Fibroblast of lung (primary cell): ENCODE data around the gene ZDHHC1. TPM values are rescaled to one million over a fixed set of nuclear protein-coding genes. Genes with fewer than 3 reads are reported as not detected.

ENCODE experiments used
- DNase-seq, 2 donors: peaks; one replicate each; pipeline versions ENCODE4 v3.0.0 to v3.0.0-alpha.2; 2010; ENCODE audit warnings: low read depth in 2 of 2
- H2AFZ ChIP-seq: 2 replicates; pipeline ENCODE4 v1.5.1; 2012; ENCODE audit warnings: low read length, control low read depth, inconsistent platforms
- H3K27ac ChIP-seq: 2 replicates; pipeline ENCODE4 v1.5.1; 2011; ENCODE audit warnings: low read length, control low read depth; ENCODE audit not compliant: insufficient read depth
- H3K27me3 ChIP-seq: 2 replicates; pipeline ENCODE4 v1.5.1; 2011; ENCODE audit warnings: mild to moderate bottlenecking, low read length; ENCODE audit not compliant: control insufficient read depth, insufficient read depth
- H3K36me3 ChIP-seq: 2 replicates; pipeline ENCODE4 v1.5.1; 2011; ENCODE audit warnings: low read length; ENCODE audit not compliant: control insufficient read depth, insufficient read depth
- H3K4me1 ChIP-seq: 2 replicates; pipeline ENCODE4 v1.5.1; 2011; ENCODE audit warnings: low read length; ENCODE audit not compliant: control insufficient read depth, insufficient read depth; ENCODE audit errors: extremely low read depth
- H3K4me2 ChIP-seq: 2 replicates; pipeline ENCODE4 v1.5.1; 2011; ENCODE audit warnings: low read length, control low read depth; ENCODE audit not compliant: insufficient read depth; ENCODE audit errors: extremely low read depth
- H3K4me3 ChIP-seq, 4 experiments: fragments of 200-600 bp in 1 of 4; sonication (generic) in 1 of 4; replicated peaks in 1 of 4; 2 replicates each; pipeline ENCODE4 v1.5.1; 2011 to 2016; ENCODE audit warnings: low read length in 4 of 4, low read depth in 3 of 4, mild to moderate bottlenecking in 3 of 4, control low read depth in 2 of 4, inconsistent platforms in 1 of 4, mixed read lengths in 1 of 4; ENCODE audit not compliant: insufficient read depth in 1 of 4; ENCODE audit errors: control extremely low read depth in 1 of 4
- H3K79me2 ChIP-seq: 2 replicates; pipeline ENCODE4 v1.5.1; 2012; ENCODE audit warnings: mild to moderate bottlenecking, low read length, inconsistent platforms; ENCODE audit not compliant: control insufficient read depth, insufficient read depth
- H3K9ac ChIP-seq: 2 replicates; pipeline ENCODE4 v1.5.1; 2011; ENCODE audit warnings: mild to moderate bottlenecking, low read length, control low read depth; ENCODE audit not compliant: insufficient read depth
- H3K9me3 ChIP-seq: 2 replicates; pipeline ENCODE4 v1.5.1; 2012; ENCODE audit warnings: low read depth, low read length; ENCODE audit not compliant: control insufficient read depth, insufficient read depth
- H4K20me1 ChIP-seq: 2 replicates; pipeline ENCODE4 v1.5.1; 2011; ENCODE audit warnings: low read length; ENCODE audit not compliant: control insufficient read depth, insufficient read depth; ENCODE audit errors: extremely low read depth
- EZH2 ChIP-seq: IDR thresholded peaks from 2 replicates; pipeline ENCODE4 v1.5.1; 2012; ENCODE audit warnings: low read length, control low read depth, mild to moderate bottlenecking; ENCODE audit errors: missing control alignments
- polyA plus RNA-seq, 2 donors: library from polyadenylated mRNA; depleted of rRNA in 1 of 2; stranded (reverse) in 1 of 2; unstranded in 1 of 2; fragments of >200 nt; gene quantifications; 2 replicates each; pipeline ENCODE4 v1.2.1, GENCODE V29; 2011 to 2012; ENCODE audit warnings: missing spikeins in 1 of 2
- total RNA-seq: library from RNA; depleted of rRNA; stranded (reverse); fragments of >200 nt; gene quantifications from 2 replicates; pipeline ENCODE4 v1.2.1, GENCODE V29; 2014
- TF ChIP-seq, protein P1 (sequence below), 2 donors: IDR thresholded peaks in 1 of 2; conservative IDR thresholded peaks in 1 of 2; 1 replicate in 1 of 2; 2 replicates in 1 of 2; pipeline ENCODE4 v1.5.1; 2011 to 2012; ENCODE audit warnings: low read length in 2 of 2, control low read depth in 1 of 2, inconsistent platforms in 1 of 2, low read depth in 1 of 2, mild to moderate bottlenecking in 1 of 2

ZDHHC1 gene
- total and polyA plus RNA-seq, 2 donors (not counting 1 experiment from before 2014, with no cell fraction given), result 2.7 to 6.4 TPM

- Histone ChIP-seq H3K4me3 (no peak overlapping the region), H2AFZ (no peak overlapping the region), H3K79me2 (no peaks in the 10 kb centered on the region), H3K9ac (no peak overlapping the region), H3K9me3 (no peaks in the 10 kb centered on the region), H3K4me1 (peaks cover 24% of the 10 kb centered on the region), H3K27ac (no peak overlapping the region), H3K27me3 (no peaks in the 10 kb centered on the region), H3K36me3 (no peaks in the 10 kb centered on the region), H4K20me1 (no peaks in the 10 kb centered on the region), H3K4me2 (no peak overlapping the region)
- TF ChIP-seq, protein P1, sequence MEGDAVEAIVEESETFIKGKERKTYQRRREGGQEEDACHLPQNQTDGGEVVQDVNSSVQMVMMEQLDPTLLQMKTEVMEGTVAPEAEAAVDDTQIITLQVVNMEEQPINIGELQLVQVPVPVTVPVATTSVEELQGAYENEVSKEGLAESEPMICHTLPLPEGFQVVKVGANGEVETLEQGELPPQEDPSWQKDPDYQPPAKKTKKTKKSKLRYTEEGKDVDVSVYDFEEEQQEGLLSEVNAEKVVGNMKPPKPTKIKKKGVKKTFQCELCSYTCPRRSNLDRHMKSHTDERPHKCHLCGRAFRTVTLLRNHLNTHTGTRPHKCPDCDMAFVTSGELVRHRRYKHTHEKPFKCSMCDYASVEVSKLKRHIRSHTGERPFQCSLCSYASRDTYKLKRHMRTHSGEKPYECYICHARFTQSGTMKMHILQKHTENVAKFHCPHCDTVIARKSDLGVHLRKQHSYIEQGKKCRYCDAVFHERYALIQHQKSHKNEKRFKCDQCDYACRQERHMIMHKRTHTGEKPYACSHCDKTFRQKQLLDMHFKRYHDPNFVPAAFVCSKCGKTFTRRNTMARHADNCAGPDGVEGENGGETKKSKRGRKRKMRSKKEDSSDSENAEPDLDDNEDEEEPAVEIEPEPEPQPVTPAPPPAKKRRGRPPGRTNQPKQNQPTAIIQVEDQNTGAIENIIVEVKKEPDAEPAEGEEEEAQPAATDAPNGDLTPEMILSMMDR (conservative IDR thresholded peaks at IDR 0.05 in 1 of 2, IDR thresholded peaks at IDR 0.05 in 1 of 2; ENCODE audit: low read depth in 1 of 2, low read length in 2 of 2), result no peak
- no peak for TF ChIP-seq EZH2
- DNase-seq, result no peak
These were observed 12.2 kb downstream of the ZDHHC1 start for GRCh38 chr16:67403976-67404555.

- no peaks in the 10 kb centered on the region for H3K79me2 ChIP-seq
- H3K4me2 ChIP-seq, result no peak overlapping the region
- no peaks in the 10 kb centered on the region for H3K36me3 ChIP-seq
- H3K9me3 ChIP-seq, result no peaks in the 10 kb centered on the region
- H4K20me1 ChIP-seq, result no peaks in the 10 kb centered on the region
- H3K4me3 ChIP-seq, result no peak overlapping the region
- peaks cover 14% of the 10 kb centered on the region for H3K4me1 ChIP-seq
- no peak for DNase-seq
- TF ChIP-seq, protein P1 (conservative IDR thresholded peaks at IDR 0.05 in 1 of 2, IDR thresholded peaks at IDR 0.05 in 1 of 2; ENCODE audit: low read depth in 1 of 2, low read length in 2 of 2), result no peak
- no peak for TF ChIP-seq EZH2
- no peak overlapping the region for H2AFZ ChIP-seq
- H3K27ac ChIP-seq, result no peak overlapping the region
- no peak overlapping the region for H3K9ac ChIP-seq
- no peaks in the 10 kb centered on the region for H3K27me3 ChIP-seq
These were observed 15.4 kb downstream of the ZDHHC1 start for GRCh38 chr16:67400901-67401300.

DNA sequence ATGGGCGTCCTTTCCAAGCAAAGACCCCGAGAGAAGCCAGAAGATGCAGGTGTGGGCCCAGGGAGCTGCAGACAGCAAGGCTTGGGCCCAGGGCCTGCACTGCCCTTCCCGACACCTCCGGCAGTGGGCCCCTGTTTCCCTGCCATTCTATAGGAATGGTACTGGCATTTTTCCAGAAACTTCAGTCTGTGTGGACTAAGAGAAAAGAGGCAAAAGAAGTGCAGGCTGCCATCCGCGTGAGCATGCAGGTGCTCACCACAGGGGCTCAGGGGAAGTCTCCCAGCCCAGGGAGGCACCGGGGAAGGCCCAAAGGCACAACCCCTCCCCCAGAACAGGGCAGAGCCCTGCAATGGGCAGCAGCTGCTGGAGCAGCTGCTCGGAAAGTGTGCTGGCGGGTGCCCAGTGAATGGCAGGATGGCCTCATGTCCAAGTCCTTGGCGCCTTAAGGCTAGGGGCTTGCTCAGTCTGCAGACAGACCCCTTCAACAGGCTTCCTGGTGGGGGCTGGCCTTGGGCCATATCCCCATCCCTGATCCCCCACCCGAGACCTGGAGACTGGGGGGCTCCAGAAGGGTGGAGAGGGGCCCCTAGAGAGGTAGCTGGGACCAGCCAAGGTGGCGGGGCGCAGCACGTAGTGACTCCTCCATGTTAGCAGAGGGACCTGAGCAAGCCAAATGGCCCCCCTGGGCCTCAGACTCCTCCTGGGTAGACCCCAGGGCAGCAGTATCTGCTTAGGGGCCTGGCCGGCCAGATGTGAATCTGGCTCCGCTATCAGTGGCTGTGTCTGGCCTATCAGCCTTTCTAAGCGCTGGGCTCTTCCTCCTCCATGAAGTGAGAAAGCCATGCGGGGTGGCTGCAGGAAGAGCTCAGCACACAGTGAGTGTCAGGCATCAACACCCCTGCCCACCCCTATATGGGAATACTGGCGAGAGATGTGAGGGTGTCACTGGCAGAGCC, 16.2 kb downstream of the ZDHHC1 start:
- Histone ChIP-seq H3K4me2 (no peak overlapping the region), H3K9ac (no peak overlapping the region), H3K79me2 (no peaks in the 10 kb centered on the region), H2AFZ (no peak overlapping the region), H3K9me3 (no peaks in the 10 kb centered on the region), H3K36me3 (no peaks in the 10 kb centered on the region), H3K4me3 (no peak overlapping the region), H3K27ac (no peak overlapping the region), H4K20me1 (no peaks in the 10 kb centered on the region), H3K27me3 (no peaks in the 10 kb centered on the region), H3K4me1 (peaks cover 10% of the 10 kb centered on the region)
- no peak for TF ChIP-seq EZH2
- TF ChIP-seq, protein P1 (conservative IDR thresholded peaks at IDR 0.05 in 1 of 2, IDR thresholded peaks at IDR 0.05 in 1 of 2; ENCODE audit: low read depth in 1 of 2, low read length in 2 of 2), result no peak
- no peak for DNase-seq
